Cardiac fibroblast (primary cell): ENCODE measurements around the gene SDF2L1.

Source experiments
- DNase-seq, 2 donors: peaks; one replicate each; pipeline versions ENCODE4 v3.0.0 to v3.0.0-alpha.2; 2010; ENCODE audit warnings: low read depth in 2 of 2
- H3K4me3 ChIP-seq, 2 donors: replicated peaks in 1 of 2; 1 replicate in 1 of 2; 2 replicates in 1 of 2; pipeline ENCODE4 v1.5.1; 2011; ENCODE audit warnings: low read depth in 2 of 2, low read length in 2 of 2, mild to moderate bottlenecking in 2 of 2, moderate library complexity in 1 of 2
- TF ChIP-seq, protein P1 (sequence below): IDR thresholded peaks from one replicate; pipeline ENCODE4 v1.5.1; 2011; ENCODE audit warnings: low read depth, mild to moderate bottlenecking, low read length, inconsistent platforms

The SDF2L1 gene

GRCh38 chr22:21682385-21683175, 40.5 kb downstream of the SDF2L1 start:
- no peak for DNase-seq
- TF ChIP-seq, protein P1, sequence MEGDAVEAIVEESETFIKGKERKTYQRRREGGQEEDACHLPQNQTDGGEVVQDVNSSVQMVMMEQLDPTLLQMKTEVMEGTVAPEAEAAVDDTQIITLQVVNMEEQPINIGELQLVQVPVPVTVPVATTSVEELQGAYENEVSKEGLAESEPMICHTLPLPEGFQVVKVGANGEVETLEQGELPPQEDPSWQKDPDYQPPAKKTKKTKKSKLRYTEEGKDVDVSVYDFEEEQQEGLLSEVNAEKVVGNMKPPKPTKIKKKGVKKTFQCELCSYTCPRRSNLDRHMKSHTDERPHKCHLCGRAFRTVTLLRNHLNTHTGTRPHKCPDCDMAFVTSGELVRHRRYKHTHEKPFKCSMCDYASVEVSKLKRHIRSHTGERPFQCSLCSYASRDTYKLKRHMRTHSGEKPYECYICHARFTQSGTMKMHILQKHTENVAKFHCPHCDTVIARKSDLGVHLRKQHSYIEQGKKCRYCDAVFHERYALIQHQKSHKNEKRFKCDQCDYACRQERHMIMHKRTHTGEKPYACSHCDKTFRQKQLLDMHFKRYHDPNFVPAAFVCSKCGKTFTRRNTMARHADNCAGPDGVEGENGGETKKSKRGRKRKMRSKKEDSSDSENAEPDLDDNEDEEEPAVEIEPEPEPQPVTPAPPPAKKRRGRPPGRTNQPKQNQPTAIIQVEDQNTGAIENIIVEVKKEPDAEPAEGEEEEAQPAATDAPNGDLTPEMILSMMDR, result no peak
- no peak overlapping the region for H3K4me3 ChIP-seq

- TF ChIP-seq, protein P1, result no peak
- H3K4me3 ChIP-seq, result no peak overlapping the region
- DNase-seq, result no peak
These were observed 41.3 kb downstream of the SDF2L1 start for GRCh38 chr22:21683401-21683811.

DNA sequence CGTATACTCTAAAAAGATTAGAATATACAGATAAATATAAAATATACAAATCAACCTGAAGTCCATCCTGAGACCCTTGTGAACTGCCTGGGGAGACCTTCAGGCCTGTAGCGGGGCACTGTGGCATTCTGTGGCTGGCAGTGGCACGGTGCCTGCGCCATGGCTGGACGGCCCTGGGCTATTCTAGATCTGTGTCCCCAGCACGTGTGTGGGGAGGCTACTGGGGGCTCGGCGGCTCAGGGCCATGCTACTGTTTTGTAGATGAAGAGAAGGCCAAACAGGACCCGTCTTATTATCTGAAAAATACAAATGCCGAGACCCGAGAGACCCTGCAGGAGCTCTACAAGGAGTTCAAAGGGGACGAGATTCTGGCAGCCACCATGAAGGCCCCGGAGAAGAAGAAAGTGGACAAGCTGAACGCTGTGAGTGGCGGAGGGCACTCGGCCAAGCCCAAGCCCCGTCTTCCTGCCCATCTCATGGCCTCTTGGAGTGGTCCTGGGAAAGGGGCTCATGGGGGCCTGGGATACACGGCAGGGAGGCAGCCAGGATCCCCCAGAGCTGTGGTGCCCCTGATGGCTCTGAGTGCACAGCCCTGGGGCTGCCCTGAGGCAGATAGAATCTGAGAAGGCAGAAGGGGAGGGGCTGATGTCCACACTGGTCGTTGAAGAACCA, 42.5 kb downstream of the SDF2L1 start:
- TF ChIP-seq, protein P1, result no peak
- no peak for DNase-seq
- H3K4me3 ChIP-seq, result no peak overlapping the region

GRCh38 chr22:21685164-21685513, 43.0 kb downstream of the SDF2L1 start:
- TF ChIP-seq, protein P1, result no peak
- H3K4me3 ChIP-seq, result no peak overlapping the region
- no peak for DNase-seq

DNA sequence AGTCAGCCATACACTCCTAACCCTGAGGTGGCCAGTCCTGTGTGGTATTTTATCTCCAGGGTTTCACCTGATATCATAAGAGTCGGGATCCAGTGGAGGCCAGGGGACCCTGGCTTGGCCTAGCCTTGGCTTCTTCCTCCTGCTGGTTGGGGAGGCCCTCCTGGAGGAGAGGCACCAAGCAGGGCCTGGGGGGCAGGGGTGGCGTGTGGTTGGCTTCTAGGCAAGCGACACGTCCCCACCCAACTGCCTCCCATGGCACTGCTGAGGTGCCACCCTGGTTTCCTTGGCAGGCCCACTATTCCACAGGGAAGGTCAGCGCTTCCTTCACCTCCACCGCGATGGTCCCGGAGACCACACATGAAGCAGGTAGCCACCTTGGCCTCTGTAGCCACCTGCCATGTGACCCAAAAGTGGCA, 44.1 kb downstream of the SDF2L1 start:
- TF ChIP-seq, protein P1, result no peak
- DNase-seq, result no peak
- no peak overlapping the region for H3K4me3 ChIP-seq

- H3K4me3 ChIP-seq, result no peak overlapping the region
- no peak for DNase-seq
- TF ChIP-seq, protein P1, result no peak
These were observed 44.7 kb downstream of the SDF2L1 start for GRCh38 chr22:21686634-21687393.
